GM12873 (cell line): Measurements from ENCODE around the gene TMEM221.

Source experiments
- TF ChIP-seq, protein P1 (sequence below): IDR thresholded peaks from 2 replicates; pipeline ENCODE4 v1.5.1; 2012; ENCODE audit warnings: low read depth, mild to moderate bottlenecking, moderate library complexity, low read length, control low read depth; ENCODE audit not compliant: insufficient read depth; ENCODE audit errors: missing control alignments

TMEM221 gene

DNA sequence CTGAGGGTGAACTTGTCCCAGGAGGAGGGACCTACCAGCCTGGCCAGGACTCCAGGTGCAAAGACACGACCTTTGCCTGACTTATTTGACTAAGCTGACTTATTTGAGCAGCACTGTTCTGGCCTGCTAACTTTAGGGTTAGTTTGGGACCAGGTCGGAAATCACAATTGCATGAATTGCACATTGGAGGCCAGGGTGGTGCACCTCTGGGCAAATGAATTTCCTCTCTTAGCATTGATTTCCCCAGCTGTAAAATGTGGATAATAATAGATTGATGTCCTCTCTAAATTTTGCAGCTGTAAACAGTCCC, 41.6 kb downstream of the TMEM221 start:
- TF ChIP-seq, protein P1, sequence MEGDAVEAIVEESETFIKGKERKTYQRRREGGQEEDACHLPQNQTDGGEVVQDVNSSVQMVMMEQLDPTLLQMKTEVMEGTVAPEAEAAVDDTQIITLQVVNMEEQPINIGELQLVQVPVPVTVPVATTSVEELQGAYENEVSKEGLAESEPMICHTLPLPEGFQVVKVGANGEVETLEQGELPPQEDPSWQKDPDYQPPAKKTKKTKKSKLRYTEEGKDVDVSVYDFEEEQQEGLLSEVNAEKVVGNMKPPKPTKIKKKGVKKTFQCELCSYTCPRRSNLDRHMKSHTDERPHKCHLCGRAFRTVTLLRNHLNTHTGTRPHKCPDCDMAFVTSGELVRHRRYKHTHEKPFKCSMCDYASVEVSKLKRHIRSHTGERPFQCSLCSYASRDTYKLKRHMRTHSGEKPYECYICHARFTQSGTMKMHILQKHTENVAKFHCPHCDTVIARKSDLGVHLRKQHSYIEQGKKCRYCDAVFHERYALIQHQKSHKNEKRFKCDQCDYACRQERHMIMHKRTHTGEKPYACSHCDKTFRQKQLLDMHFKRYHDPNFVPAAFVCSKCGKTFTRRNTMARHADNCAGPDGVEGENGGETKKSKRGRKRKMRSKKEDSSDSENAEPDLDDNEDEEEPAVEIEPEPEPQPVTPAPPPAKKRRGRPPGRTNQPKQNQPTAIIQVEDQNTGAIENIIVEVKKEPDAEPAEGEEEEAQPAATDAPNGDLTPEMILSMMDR, result no peak

- TF ChIP-seq, protein P1, result no peak
Measured at GRCh38 chr19:17406046-17406886, 42.2 kb downstream of the TMEM221 start.

GRCh38 chr19:17405250-17406045, 43.0 kb downstream of the TMEM221 start, which contains the start of gene BST2:
BST2 (minus strand) TSS chr19:17405630; CDS start chr19:17405575, 55 bp downstream.
- TF ChIP-seq, protein P1, result no peak

DNA sequence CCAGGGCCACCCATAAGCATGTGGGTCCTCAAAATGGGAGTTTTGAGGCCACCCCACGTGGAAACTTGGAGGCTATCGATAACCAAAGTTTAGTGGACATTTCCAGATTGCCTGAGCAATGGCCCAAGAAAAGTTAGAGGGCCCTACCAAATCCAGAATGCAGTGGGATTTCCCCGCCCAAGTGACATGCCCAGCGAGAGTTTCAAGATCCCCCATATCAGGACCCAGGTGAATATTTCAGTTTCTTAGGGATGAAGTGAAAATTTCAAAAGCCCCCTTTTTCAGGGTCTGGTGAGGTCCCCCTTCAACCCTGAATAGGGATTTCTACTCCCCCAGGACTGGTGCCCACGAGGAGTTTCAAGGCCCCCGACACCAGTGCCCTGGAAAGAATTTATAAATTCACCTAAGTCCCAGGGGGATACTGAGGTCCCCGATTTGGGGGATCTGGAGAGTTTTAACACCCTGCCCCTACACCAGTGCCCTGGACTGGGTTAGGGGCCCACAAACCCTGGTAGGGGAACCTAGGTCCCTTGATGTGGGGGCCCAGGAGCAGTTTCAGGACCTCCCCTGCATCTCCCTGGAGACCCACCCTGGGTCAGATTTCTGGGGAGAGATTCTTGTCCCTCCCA, 43.7 kb downstream of the TMEM221 start:
- TF ChIP-seq, protein P1, result no peak

DNA sequence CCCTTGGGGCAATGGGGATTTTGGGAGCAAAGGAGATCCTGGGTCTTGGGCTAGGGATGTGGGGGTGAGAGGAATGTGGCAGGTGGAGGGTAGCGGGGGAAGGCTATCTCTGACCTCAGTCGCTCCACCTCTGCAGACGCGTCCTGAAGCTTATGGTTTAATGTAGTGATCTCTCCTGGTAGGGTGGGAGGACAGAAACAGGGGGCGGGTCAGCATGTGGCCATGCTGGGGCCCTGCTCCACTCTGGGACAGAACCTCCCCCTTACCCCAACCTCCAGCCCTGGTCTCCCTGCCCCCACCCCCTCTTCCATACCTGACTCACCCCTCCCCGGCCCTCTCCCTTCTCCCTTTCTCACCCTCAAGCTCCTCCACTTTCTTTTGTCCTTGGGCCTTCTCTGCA, 44.5 kb downstream of the TMEM221 start:
- TF ChIP-seq, protein P1, result no peak

DNA sequence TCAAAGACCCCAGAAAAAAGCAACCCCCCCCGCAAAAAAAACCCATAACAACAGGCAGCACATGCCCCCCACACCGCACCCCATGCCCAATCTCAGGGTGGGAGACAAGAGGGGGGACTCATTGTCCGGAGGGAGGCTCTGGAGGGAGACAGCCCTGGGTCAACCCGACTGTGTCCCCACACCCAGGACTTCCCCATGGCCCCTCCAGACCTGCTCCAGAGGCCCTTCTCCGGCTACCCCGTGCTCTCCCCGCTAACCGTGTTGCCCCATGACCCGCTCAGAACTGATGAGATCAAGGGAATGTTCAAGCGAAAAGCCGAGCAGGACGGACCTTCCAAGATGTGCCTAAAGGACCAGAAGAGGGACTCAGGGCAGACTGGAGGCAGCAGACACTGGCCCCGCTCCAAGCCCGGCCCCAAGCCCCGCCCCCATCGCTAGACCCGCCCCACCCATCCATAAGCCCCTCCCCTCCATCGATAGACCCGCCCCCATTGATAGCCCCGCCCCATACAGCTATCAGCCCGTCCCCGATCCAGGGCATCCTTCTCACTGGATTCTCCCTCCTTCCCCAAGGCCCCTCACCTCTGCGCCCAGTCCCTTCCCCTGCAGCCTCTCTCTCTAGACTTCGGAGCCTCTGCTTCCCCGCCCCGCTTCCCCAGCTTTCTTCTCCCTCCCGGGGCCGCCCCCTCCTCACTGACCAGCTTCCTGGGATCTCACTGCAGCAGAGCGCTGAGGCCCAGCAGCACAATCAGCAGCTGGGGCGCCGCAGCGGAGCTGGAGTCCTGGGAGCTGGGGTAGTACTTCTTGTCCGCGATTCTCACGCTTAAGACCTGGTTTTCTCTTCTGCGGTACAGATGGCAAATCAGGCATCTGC, 45.2 kb downstream of the TMEM221 start:
- TF ChIP-seq, protein P1, result no peak
